HL-60/S4 treated with phorbol 12-myristate 13-acetate at 8.2 ng/mL for 4 days and 3 days (cell line): ENCODE measurements around the gene CCDC149.
"Not testable (repeated sequence)": the region's sequence is repeated elsewhere in the genome, so short reads cannot be mapped to it uniquely, and the experiment has no call there.

Source experiments
- in situ Hi-C: fragments of 300-500 bp; cut with MboI; formaldehyde crosslinking; loops from 2 replicates; pipeline ENCODE4 v1.15.0; 2022; ENCODE audit warnings: low sequenced_read_pairs

CCDC149 gene

DNA sequence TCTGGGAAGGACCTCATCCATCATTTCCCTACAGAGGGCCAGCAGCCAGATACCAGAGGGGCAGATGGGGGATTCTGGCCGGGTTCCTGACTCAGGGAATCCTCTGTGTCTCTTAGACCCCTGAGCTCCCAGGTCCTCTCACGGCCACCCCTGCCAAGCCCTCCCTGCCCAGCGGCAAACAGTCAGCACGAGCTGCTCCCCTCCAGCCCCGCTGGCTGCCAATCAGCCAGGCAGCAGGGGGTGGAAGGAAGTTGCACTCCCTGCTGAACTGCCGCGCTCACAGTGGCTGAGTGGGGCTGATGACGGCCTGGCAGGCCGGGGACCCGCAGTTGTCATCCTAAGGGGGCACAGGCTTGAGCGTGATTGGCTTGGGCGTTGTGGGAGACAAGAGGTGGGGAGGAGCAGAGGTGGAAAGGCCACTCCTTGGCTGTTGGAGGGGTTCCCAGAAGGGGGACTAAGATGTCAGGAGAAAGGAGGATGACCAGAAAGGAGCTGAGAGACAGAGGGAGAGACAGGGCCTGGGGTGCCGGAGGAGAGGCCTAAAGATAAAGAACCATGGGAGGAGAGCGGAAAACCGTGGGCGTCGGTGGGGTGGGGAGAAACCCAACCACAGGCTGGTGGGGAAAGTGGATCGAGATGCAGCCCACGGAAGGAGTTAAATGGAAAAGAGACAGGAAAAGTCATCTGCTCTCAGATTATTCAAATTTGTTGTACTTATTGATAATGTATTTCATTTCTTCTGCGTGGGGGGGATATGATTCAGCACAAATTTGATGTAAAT is 4.4 kb upstream of the CCDC149 start:
- in situ Hi-C loops, result no loop called here

GRCh38 chr4:24915121-24915922 is 2.5 kb upstream of the CCDC149 start:
- in situ Hi-C loops, result no loop called here

GRCh38 chr4:24914460-24914859 is 1.6 kb upstream of the CCDC149 start:
- in situ Hi-C loops, result no loop called here

DNA sequence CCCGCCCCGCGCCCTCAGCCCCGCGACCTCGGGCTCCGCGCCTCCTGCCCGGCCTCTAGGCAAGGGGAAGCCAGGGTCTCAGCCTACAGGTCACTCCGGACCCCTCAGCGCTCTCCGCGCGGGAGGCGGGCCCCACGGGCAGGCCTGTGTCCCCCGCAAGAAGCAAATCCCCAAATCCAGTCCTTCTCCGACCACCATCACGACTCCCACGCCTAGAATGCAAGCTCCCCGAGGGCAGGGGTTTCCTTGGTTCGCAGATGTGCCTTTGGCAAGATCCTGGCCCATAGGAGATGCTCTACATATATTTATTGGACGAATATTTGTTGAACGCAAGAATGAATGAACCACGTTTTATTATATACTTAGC is 260 bp upstream of the CCDC149 start:
- in situ Hi-C loops, result no loop called here

- in situ Hi-C loops, result no loop called here
Observed at GRCh38 chr4:24910499-24910898, 2.3 kb downstream of the CCDC149 start.

DNA sequence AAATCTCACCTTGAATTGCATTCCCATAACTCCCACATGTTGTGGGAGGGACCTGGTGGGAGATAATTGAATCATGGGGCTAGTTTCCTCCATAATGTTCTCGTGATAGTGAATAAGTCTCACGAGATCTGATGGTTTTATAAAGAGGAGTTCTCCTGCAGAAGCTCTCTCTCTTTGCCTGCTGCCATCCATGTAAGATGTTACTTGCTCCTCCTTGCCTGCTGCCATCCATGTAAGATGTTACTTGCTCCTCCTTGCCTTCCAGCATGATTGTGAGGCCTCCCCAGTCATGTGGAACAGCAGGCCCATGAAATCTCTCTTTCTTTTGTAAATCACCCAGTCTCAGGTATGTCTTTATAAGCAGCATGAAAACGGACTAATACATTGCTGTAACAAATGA is 3.2 kb downstream of the CCDC149 start:
- in situ Hi-C loops, result not testable (repeated sequence)

- in situ Hi-C loops, result no loop called here
Observed at GRCh38 chr4:24897639-24898038, 15.2 kb downstream of the CCDC149 start.

DNA sequence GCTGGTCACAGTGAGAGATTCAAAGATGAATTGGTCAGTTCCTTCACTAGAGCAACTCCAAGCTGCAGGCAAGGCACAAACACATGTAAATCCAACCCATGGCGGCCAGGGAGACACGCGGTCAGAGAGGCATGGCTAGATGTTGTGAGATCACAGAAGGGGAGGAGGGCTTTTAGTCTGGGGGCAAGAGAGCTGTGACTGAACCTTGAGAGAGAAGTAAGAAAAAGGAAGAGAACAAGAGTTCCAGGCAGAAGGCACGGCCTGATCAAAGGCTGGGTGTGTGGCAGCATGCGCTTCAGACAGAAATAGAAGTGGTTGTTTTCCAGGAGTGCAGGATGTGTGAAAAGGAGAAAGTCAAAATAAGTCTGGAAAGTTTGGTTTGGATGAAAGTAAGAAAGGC is 15.9 kb downstream of the CCDC149 start:
- in situ Hi-C loops, result no loop called here

- in situ Hi-C loops, result no loop called here
Observed at GRCh38 chr4:24896056-24896455, 16.8 kb downstream of the CCDC149 start.

DNA sequence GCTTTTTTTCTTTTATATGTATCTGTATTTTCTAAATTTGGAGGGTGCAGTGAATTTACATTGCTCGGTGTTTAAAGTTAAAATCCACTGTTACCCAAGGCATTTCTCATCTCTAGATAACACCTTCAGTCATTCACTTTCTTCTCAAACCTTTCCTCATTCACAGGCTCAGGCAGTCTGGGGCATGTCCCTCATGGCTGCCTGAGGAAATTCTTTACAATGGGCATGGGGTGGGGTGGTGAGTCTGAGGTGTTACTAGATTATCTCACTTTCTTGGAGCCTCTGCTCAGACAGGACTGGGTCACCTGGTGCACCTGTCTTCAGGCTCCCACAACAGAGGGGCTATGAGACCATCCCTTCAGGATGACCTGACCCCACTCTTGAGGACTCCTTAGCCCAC is 17.4 kb downstream of the CCDC149 start:
- in situ Hi-C loops, result no loop called here

GRCh38 chr4:24894846-24895245 is 18.0 kb downstream of the CCDC149 start:
- in situ Hi-C loops, result no loop called here

- in situ Hi-C loops, result no loop called here
Observed at GRCh38 chr4:24894243-24894642, 18.6 kb downstream of the CCDC149 start.

DNA sequence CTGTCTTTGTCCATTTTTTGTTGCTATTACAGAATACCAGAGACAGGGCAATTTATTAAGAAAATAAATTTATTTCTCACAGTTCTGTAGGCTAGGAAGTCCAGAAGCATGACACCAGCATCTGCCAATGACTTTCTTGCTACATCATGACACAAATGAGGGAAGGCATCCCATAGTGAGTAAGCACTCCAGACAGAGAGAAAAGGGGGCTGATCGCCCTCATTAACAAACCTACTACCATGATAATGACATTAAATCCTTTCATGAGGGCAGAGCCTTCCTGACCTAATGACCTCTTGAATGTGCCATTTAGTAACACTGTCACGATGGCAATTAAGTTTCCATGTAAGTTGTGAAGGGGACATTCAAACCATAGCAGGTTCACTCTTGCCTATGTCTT is 20.1 kb downstream of the CCDC149 start:
- in situ Hi-C loops, result no loop called here

DNA sequence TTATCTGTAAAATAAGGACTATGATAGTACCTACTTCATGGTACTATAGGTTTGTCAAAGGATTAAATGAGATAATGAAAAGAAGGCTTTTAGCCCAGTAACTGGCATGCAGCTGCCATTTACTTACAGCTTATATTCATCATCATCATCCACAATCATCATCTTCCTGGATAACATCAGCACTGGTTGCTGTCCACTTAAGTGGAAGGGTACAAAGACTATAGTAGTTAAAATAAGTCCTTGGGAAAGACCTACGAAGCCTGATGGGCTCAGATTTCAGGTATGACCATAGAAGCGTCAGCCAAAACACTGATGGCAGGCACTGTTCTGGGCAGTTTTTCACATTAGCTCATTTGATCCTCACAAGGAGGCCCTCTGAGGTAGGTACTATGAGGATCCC is 20.6 kb downstream of the CCDC149 start:
- in situ Hi-C loops, result no loop called here

GRCh38 chr4:24890561-24891126 is 22.2 kb downstream of the CCDC149 start:
- in situ Hi-C loops, result no loop called here

- in situ Hi-C loops, result no loop called here
Observed at GRCh38 chr4:24889991-24890390, 22.9 kb downstream of the CCDC149 start.

DNA sequence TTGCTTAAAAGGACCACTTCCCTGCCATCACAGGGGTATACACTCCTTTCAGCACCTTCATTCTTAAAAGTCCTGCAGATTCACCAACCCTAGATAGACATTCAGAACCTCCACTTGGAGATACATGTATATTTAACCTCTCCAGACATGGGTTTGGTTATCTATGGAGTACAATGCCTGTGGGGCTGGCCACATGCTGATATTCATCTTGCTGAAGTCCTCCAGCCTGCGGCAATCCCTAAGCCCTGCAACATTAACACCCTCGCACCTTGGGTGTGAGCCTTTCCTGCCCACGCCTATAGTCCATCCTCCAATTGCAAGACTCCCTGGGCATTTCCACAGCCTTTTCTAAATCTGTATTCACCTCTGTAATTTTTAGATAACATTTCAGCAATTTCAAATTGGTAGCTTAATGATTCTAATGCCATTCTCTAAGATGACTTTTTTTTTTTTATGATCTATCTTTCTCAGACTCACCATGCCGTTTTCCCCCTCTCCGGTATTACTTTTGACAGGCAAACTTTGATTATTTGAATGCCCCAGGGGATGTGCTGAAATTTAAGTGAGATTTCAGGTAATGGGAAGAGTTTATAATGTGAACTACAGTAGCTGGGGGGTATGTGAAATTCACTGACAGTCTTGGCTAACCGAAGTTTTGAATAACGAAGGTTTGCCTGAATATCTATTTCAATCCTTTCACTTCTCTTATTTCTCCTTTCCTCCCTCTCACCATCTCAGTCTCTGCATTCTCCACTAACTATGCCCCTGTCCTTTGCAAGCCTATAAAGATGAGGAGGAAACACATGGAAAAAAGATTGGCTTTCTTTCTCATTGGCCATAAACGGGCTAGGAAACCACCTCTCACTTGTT is 24.1 kb downstream of the CCDC149 start:
- in situ Hi-C loops, result no loop called here

GRCh38 chr4:24887881-24888430 is 24.9 kb downstream of the CCDC149 start:
- in situ Hi-C loops, result no loop called here

- in situ Hi-C loops, result no loop called here
Observed at GRCh38 chr4:24886596-24886995, 26.2 kb downstream of the CCDC149 start.

DNA sequence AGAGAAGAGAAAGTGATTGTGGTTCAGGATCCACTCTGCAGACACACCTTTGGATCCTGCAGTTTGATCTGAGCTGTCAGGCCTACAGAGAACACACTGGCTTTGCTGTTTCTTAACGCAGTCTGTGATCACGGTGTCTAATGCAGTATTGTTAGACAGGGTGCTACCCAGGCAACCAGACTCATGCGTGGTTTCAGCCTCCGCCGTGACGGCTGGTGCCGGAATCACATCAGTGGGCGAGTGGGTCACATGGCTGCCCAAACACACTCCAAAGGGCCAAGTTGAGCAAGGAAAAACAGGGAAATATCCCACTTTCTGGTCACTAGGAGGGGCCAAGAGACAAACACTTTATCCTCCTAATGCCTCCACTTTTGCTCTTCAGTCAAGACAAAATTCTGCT is 27.5 kb downstream of the CCDC149 start:
- in situ Hi-C loops, result no loop called here

- in situ Hi-C loops, result no loop called here
Observed at GRCh38 chr4:24884902-24885301, 27.9 kb downstream of the CCDC149 start.
